Measurements from ENCODE around the gene MKNK1. TPM values are rescaled to one million over a fixed set of nuclear protein-coding genes. Genes with fewer than 3 reads are reported as not detected.

Gene MKNK1
- total RNA-seq, 1 experiment from 2014 or later, result 18.6 TPM

DNA sequence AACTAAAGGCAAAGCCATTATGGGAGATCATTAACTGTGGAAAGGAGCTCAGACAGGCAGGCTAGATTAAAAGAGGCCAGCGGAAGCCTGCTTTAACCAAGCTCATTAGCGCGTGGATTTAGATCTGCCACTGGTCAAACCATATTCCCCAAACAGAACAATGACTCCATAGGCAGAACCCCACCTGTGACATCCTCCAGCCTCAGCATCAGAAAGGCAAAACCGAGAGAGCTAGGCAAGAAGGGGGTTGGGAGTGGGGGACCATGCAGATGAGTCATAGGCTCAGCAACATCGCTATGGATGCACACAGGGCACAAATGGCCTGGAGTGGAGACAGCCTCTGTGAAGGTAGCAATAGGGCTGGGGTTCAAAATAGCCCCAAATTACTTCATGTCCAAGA, 20.6 kb downstream of the MKNK1 start:
- POLR2A ChIA-PET, result no interaction called here
- Mint-ChIP-seq H3K36me3 (peaks cover 4% of the 10 kb centered on the region; the same call in 1 of the 2 replicates), H3K27ac (no peak overlapping the region), H3K9me3 (no peaks in the 10 kb centered on the region), H3K4me3 (no peak overlapping the region), H3K4me1 (no peaks in the 10 kb centered on the region), H3K27me3 (ENCODE audit: low read depth) (no peaks in the 10 kb centered on the region)
- CTCF ChIA-PET, result interaction anchor here (0.7 to 1.4 kb wide), 2 partner anchors 20 to 21 kb away, joined by 4 to 6 read pairs; partner anchors contain the start of gene MKNK1
- TF ChIP-seq SOX15 (CRISPR knock-in tag; IDR thresholded peaks at IDR 0.05) (no peak), ESRRA (CRISPR knock-in tag; IDR thresholded peaks at IDR 0.05; ENCODE audit: borderline replicate concordance) (no peak), GTF2I (CRISPR knock-in tag; conservative IDR thresholded peaks at IDR 0.05) (no peak), CBFB (CRISPR knock-in tag; IDR thresholded peaks at IDR 0.05; ENCODE audit: low read depth) (no peak), ZNF671 (CRISPR knock-in tag; IDR thresholded peaks at IDR 0.05) (no peak)
- DNase-seq (ENCODE audit: low spot score), result no peak
- no peak for ATAC-seq

DNA sequence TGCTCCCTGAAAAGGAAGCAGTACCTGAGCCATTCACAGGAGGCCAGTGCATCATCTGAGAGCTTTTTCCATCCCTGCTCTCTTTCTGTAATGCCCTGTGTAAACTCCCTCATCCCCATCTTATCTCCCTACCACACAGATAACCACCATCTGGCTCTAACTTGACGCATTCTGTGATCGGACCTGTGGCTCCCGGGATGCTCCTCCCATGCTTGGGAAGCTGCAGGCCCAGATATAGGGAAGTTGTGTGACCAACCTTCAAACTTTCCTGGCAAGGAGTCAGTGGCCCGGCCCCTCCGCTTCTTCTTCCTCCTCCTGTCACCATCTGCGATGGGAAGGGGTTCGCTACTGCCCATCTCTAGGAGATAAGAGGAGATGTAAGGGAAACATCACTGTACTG, 21.1 kb downstream of the MKNK1 start:
- TF ChIP-seq ESRRA (CRISPR knock-in tag; IDR thresholded peaks at IDR 0.05; ENCODE audit: borderline replicate concordance) (no peak), NR3C1 (CRISPR knock-in tag; conservative IDR thresholded peaks at IDR 0.05; ENCODE audit: low read depth) (no peak), ZSCAN18 (CRISPR knock-in tag; IDR thresholded peaks at IDR 0.05) (no peak), NR1H2 (CRISPR knock-in tag; IDR thresholded peaks at IDR 0.05) (no peak)
- POLR2A ChIA-PET, result no interaction called here
- no peaks in the 10 kb centered on the region for H3K9me3 Mint-ChIP-seq

GRCh38 chr1:46581681-46582455, 22.2 kb downstream of the MKNK1 start:
- Mint-ChIP-seq H3K27me3 (ENCODE audit: low read depth) (no peaks in the 10 kb centered on the region), H3K9me3 (no peaks in the 10 kb centered on the region), H3K36me3 (peaks cover 7% of the 10 kb centered on the region; the same call in 1 of the 2 replicates), H3K4me3 (no peak overlapping the region), H3K27ac (no peak overlapping the region), H3K4me1 (no peaks in the 10 kb centered on the region)
- no peak for ATAC-seq
- DNase-seq (ENCODE audit: low spot score), result no peak
- POLR2A ChIA-PET, result no interaction called here
- TF ChIP-seq ZNF416 (CRISPR knock-in tag; IDR thresholded peaks at IDR 0.05) (no peak), HMGA2 (CRISPR knock-in tag; IDR thresholded peaks at IDR 0.05) (no peak), CREM (CRISPR knock-in tag; IDR thresholded peaks at IDR 0.05) (no peak), NR3C1 (CRISPR knock-in tag; conservative IDR thresholded peaks at IDR 0.05; ENCODE audit: low read depth) (no peak), ATF6 (CRISPR knock-in tag; IDR thresholded peaks at IDR 0.05) (no peak), ZBTB21 (CRISPR knock-in tag; IDR thresholded peaks at IDR 0.05; ENCODE audit: borderline replicate concordance) (no peak)
- CTCF ChIA-PET, result interaction anchor here (1.0 to 2.4 kb wide), 2 partner anchors 22 to 40 kb away, joined by 5 read pairs; partner anchors contain the start of gene MKNK1

More for the DNA sequence above, 21.1 kb downstream of the MKNK1 start:
- CTCF ChIA-PET, result interaction anchor here (0.7 to 1.0 kb wide), 3 partner anchors 21 to 142 kb away, joined by 3 to 5 read pairs (median 4); partner anchors contain the start of gene MKNK1
- Mint-ChIP-seq H3K27ac (no peak overlapping the region), H3K4me3 (no peak overlapping the region), H3K27me3 (ENCODE audit: low read depth) (no peaks in the 10 kb centered on the region), H3K4me1 (no peaks in the 10 kb centered on the region), H3K36me3 (peaks cover 5% of the 10 kb centered on the region; the same call in 1 of the 2 replicates)
- no peak for ATAC-seq
- no peak for DNase-seq (ENCODE audit: low spot score)

GRCh38 chr1:46580140-46580903, 23.7 kb downstream of the MKNK1 start:
- Mint-ChIP-seq H3K36me3 (peaks cover 7% of the 10 kb centered on the region; the same call in 1 of the 2 replicates), H3K27ac (no peak overlapping the region), H3K4me1 (peaks cover 13% of the 10 kb centered on the region), H3K27me3 (ENCODE audit: low read depth) (no peaks in the 10 kb centered on the region), H3K4me3 (no peak overlapping the region), H3K9me3 (no peaks in the 10 kb centered on the region)
- ATAC-seq, result no peak
- ChIA-PET POLR2A (no interaction called here), CTCF (interaction anchor here (0.6 to 3.3 kb wide), 4 partner anchors 24 to 174 kb away, joined by 3 to 9 read pairs (median 4); partner anchors contain the start of genes MKNK1 and MOB3C)
- no peak for DNase-seq (ENCODE audit: low spot score)
- no peak for TF ChIP-seq ZNF263 (CRISPR knock-in tag; IDR thresholded peaks at IDR 0.05; ENCODE audit: low read depth)
- no peak for TF ChIP-seq ZNF317 (CRISPR knock-in tag; IDR thresholded peaks at IDR 0.05; ENCODE audit: borderline replicate concordance, low read depth)
- no peak for TF ChIP-seq MLX (CRISPR knock-in tag; IDR thresholded peaks at IDR 0.05)
- no peak for TF ChIP-seq EMX1 (CRISPR knock-in tag; IDR thresholded peaks at IDR 0.05)
- TF ChIP-seq E2F4 (CRISPR knock-in tag; IDR thresholded peaks at IDR 0.05; ENCODE audit: borderline replicate concordance, low read depth), result no peak
- TF ChIP-seq STAT6 (CRISPR knock-in tag; conservative IDR thresholded peaks at IDR 0.05; ENCODE audit: low read depth), result no peak
